Measurements from ENCODE around the gene ABCG4.
A peak's percentile ranks its signal among the peaks of the same experiment; 100 is the strongest.
"Not testable (repeated sequence)": the region's sequence is repeated elsewhere in the genome, so short reads cannot be mapped to it uniquely, and the experiment has no call there.

The ABCG4 gene

GRCh38 chr11:119116235-119116594 is 32.6 kb upstream of the ABCG4 start:
- no peak for DNase-seq

DNA sequence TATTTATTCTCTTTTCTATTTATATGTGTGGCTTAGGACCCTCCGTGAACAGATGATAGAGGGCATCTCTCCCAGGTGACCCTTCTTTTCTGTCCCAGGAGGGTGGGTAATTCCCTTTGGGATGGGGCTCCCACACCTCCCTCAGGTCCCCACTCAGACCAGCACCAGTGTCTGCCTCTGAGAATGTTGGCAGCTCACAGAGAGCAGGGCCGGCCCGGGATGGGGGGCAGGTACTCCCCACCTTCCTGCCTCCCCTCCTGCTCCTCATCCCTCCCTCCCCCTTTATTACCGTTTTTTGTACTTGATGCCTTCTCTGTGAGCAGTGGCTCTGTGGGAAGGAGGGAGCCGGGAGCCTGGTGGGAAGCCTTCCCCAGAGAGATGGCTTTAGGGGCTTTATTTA is 32.3 kb upstream of the ABCG4 start:
- no peak for DNase-seq

DNA sequence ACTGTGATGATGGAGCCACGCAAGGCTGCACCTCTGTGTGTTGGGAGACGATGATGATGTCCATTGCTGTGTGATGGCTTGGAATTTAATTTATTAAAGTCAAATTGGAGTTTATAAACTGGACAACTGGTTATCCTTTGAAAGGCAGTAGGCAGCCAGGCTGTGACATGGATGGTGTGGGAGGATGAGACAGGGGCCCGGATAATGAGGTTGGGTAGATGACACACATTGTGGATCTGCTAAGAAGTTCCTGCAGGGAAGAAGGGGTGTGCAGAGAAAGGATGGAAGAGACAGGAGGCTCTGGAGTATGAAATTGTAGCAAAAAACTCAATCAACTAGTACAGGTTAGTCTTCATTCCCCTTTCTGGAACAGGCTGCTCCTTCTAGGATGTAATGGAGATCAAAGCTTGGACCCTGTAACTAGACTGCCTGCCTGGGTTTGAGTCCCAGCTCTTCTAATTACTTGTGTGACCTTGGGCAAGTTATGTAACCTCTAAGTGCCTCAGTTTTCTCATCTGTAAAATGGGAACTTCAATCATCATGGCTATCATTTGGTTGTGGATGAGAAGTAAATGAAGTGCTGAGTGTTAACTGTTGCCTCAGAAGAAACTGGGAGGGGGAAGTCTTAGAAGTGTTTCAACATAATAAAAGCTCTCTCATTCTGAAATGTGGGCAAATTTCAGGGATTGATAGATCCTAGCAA is 31.7 kb upstream of the ABCG4 start:
- DNase-seq = no peak

DNA sequence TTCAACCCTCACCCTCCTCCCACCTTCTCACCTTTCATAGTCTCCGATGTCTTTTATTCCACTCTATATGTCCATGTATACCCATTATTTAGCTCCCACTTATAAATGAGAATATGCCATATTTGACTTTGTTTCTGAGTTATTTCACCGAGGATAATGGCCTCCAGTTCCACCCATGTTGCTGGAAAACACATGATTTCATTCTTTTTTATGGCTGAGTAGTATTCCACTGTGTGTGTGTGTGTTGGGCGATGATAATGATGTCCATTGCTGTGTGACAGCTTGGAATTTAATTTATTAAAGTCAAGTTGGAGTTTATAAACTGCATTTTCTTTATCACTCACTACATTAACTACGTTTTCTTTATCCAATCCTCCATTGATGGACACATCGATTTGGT is 30.6 kb upstream of the ABCG4 start:
- no peak for DNase-seq

DNA sequence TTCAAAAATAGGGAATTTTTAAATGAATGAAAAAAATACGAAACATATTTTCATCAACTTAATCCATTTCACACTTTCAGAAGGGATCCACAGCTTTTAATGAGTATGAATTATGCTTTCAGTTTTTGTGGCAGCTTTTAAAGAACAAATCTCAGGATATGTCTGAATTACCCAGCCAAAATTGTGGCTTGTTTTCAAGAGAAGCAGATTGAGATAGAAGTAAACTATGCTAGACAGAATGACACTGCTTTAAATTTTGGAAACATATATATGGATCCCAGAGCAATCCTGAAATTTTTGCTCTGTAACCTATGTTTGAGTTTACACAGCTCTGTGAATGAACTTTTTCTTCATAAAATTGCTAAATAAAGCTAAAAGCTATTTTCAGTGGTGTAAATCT is 29.9 kb upstream of the ABCG4 start:
- DNase-seq = no peak

- DNase-seq = no peak
Measured at GRCh38 chr11:119120639-119121007, 28.2 kb upstream of the ABCG4 start.

DNA sequence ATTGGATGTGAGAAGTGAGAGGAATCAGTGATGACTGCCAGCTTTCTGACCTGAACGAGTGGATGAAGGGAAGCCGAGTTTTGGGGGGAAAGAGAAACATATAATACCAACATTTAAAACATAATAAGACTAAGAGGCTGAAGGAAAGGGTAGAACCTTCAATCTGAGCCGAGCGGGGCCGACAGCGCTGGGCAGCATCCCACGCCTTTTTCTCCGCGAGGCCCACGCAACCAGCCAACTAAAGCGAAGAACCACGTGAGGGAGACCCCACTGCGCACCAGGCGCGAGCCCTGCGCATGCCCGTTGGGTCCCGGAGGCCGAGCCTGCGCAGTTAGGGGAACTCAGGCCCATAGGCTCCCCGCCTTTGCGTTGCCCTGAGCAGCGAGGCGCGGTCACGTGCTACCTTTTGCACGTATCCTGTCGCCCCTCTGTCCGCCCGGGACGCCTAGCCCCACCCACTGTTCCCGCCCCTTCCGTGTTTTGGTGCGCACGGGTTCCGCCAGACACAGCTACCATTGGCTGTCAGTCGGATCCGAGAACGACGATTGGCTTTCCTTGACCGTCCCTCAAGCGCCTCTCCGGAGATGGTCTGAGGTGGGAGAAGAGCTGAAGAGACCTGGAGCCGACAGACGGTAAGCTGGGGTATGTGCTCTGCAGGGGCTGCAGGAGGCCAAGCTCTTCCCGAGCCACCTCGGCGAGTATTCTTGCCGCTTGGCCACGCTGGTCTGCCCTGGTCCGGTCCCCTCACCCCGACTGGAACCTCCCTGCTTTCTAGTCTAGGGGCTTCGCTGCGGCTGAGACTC is 27.6 kb upstream of the ABCG4 start, which contains the start of gene HINFP:
HINFP (plus strand) TSS at position 573 of the 803 bp plus-strand sequence. CDS start 5,365 bp downstream, outside the sequence.
- DNase-seq = peak; percentile 100

DNA sequence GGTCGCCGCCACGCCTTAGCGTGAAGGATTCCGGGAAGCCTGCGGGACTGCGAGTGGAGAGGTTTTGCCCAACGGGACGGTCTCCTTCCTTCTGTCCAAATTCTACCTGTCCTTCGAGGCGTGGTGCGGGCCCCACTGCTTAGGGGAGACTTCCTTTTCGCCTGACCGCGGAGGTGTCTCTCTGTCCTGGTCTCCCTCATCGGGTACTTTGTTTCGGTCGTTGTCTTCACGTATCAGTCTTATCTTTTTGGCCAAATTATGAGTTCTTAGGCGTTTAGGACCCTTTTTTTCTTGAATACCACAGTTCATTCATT is 27.1 kb upstream of the ABCG4 start:
- DNase-seq = no peak

DNA sequence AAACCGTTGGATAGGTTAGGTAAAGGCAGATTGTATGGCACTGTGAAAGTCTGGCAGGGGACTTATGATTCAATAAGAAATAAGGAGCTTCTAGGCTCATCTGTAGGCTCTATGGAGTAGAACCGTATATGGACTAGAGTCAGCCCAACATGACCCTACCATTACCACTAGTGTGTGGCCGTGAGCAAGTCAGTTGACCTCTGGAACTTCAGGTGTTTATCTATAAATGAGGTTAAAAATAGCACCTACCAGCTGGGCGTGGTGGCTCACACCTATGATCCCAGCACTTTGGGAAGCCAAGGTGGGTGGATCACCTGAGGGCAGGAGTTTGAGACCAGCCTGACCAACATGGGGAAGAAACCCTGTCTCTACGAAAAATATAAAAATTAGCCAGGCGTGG is 23.0 kb upstream of the ABCG4 start:
- no peak for DNase-seq

DNA sequence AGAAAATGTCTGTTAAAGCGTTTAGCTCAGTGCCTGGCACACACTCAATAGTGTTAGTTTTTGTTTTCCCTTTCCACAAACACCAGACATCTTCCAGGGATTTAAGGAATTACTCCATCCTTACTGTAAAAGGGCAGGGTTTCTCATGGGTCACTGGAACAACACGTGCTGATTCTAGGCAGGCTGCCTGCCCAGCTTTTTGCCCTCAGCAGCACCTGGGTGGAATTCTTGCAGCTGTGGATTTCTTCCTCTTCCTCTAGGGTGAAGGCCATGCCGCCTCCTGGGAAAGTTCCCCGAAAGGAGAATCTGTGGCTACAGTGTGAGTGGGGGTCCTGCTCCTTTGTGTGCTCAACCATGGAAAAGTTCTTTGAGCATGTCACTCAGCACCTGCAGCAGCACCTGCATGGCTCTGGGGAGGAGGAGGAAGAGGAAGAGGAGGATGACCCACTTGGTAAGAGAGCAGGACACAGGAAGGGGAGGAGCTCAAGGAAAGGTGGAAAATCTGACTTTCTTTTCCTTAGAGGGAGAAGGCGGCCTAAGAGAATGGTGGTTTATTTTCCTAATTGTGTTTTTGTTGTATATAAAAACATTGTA is 22.1 kb upstream of the ABCG4 start:
- DNase-seq = no peak

DNA sequence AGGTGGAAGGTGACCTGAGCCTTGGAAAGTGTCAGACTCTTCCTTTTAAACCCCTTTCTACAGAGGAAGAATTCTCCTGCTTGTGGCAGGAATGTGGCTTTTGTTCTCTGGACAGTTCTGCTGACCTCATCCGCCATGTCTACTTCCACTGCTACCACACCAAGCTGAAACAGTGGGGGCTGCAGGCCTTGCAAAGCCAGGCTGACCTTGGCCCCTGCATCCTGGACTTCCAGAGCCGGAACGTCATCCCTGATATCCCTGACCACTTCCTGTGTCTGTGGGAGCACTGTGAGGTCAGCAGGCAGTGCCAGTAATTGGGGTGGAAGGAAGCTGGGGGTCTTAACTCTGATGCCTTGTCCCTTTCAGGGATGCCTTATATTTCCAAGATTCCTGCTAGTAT is 18.2 kb upstream of the ABCG4 start:
- no peak for DNase-seq

- DNase-seq = peak; percentile 34
Measured at GRCh38 chr11:119134389-119134978, 14.4 kb upstream of the ABCG4 start.

DNA sequence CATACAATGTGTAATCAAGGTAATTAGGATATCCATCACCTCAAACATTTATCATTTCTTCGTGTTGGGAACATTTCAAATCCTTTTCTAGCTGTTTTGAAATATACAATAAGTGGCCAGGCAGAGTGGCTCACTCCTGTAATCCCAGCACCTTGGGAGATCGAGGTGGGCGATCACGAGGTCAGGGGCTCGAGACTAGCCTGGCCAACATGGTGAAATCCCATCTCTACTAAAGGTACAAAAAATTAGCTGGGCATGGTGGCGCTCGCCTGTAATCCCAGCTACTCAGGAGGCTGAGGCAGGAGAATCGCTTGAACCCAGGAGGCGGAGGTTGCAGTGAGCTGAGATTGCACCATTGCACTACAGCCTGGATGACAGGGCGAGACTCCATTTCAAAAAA is 9.6 kb upstream of the ABCG4 start:
- not testable (repeated sequence) for DNase-seq

DNA sequence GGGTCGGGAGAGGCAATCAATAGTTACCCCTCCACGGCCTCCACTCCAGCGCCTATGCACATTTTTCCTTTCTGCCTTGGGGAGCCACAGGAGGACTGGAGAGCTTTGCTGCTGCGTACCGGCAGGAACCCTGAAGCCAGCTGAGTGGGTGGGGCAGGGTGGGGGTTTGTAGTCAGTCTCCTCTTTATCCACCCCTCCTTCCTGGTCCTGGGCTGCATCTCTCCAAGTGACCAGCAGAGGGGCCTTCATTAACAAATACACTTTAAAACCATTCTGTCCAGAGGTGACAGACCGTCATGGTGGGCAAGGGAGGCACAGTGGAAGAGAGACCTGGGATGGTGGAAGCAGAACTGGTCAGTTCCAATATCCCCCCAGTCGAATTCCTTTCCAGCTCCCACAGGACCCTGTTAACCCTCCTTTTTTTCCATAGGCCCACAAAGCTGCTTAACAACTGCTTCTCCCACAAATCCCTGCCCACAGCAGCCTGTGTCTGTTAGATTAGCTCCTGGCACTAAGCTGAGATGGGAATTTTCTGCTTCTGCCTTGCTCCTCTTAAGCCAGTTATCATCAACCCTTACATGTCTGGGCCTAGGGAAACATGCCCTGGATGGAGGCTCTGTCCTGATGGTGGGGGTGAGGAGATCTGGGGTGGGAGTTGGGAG is 3.9 kb upstream of the ABCG4 start:
- peak; percentile 47 for DNase-seq

DNA sequence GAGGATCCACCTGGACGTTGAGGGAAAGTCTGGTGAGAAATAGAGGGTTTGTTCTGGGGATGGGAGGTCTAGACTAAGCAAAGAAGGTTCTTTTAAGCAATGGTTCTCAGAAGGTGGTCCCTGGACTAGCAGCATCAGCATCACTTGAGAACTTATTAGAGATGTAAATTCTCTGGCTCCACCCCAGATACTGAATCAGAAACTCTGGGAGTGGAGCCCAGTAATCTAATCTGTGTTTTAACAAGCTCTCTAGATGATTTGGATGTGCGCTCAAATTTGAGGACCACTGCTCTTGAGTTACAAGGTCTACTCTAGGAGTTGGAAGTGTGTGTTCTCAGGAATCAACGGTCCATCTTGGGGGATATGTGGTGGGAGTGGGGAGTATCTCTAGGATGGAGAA is 3.3 kb upstream of the ABCG4 start:
- no peak for DNase-seq

DNA sequence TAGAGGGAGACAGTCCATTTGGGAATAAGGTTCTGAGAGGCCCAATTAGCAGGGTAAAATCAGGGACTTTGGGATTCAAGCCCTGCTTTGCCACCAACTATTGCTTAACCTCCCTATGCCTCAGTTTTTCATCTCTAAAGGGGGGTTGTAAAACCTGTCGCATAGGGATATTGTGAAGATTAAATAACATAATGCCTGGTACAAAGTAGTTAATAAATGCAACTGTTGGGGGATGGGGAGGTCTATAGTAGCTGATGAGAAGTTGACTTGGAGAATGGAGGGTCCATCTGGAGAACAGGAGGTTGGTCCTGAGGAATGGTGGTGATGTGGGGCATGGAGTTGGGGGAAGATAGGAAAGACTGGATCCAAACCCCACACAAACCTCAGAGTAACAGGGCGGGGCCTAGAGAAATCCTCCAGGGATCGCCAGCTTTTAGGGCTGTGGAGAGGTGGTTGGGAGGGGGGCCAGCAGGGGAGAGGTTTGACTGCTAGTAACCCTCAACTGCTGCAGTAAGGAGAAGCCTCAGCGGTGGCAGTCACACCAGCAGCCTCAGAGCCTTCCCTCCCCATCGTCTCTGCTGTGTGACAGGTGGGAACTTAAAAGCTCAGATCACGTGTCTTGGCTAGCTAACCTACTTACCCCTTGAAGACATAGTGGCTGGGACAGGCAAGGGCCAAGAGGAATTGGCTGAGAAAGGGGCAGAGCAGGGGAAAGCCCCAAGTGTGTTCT is 1.1 kb upstream of the ABCG4 start:
- DNase-seq = no peak

DNA sequence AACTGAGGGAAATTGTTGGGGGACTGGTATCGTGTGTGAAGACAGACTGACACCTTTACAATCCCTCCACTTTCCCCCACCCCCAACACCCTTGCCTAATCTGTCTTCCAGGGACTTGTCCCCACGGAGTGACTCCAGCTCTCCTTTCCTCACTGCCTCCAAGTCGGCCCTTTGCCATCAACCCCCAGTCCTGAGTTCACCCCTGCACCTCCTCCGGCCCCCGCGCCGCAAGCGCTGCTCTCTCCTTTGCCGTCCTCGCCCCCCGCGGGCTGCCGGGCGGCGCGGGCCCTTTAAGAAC is 183 bp upstream of the ABCG4 start:
- no peak for DNase-seq

- DNase-seq = no peak
Measured at GRCh38 chr11:119149786-119150275, 979 bp downstream of the ABCG4 start.

- no peak for DNase-seq
Measured at GRCh38 chr11:119152043-119152442, 3.2 kb downstream of the ABCG4 start.

GRCh38 chr11:119152604-119153003 is 3.8 kb downstream of the ABCG4 start:
- DNase-seq = no peak

GRCh38 chr11:119153049-119153818 is 4.4 kb downstream of the ABCG4 start:
- no peak for DNase-seq

DNA sequence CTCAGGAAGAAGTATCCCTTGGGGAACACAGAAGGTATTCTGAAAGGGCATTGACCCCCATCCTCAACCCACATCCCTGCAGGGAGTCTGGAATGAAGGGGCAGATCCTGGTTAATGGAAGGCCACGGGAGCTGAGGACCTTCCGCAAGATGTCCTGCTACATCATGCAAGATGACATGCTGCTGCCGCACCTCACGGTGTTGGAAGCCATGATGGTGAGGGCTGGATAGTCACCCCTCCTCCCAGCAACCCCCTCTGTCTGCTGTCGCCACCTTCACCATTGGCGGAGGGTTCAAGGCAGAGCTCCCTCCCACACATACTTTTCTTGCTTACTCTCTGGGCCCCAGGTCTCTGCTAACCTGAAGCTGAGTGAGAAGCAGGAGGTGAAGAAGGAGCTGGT is 5.3 kb downstream of the ABCG4 start:
- DNase-seq = no peak
